HG03103 (cell line): Measurements from ENCODE around the gene FSTL5.

Source experiments
- ATAC-seq: cut with Tn5 transposase; IDR thresholded peaks from one replicate; pipeline ENCODE4 v1.9.1; 2021; ENCODE audit warnings: low read depth; ENCODE audit not compliant: unreplicated experiment

Gene FSTL5

DNA sequence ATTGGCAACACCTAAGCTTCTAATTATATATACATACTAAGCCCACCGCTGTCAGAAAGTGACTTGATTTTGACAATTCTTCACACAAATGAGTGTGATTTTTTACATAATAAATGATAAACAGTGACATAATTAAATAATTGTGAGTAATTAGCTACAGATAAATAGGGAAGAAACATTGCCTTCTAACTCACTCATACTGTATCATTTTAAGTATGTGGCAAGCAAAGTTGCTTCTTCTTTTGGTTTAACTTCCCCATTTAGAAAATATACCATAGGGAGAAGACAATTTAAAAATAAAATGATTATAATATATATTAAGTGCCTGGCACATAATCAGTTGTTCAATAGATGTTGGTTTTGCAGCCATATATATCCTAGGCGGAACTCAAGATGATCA is 644.2 kb downstream of the FSTL5 start:
- no peak for ATAC-seq

DNA sequence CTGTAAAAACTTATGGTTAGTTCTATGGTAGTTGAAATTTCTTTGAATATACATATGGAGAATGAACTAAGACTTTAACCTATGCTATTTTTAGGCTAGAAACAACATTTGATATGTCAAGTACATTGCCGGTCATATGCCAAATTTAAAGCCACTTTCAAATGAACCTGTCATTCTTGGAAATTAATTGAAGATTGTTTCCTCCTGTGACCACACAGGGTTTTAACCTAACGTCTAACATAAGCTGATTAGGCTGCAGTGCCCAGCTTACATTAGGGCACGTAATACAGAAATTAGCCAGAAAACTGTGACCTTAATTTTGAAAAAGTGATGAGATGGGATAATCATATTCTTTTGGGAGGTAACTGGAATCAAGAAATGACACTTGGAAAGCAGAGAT is 645.9 kb downstream of the FSTL5 start:
- no peak for ATAC-seq

DNA sequence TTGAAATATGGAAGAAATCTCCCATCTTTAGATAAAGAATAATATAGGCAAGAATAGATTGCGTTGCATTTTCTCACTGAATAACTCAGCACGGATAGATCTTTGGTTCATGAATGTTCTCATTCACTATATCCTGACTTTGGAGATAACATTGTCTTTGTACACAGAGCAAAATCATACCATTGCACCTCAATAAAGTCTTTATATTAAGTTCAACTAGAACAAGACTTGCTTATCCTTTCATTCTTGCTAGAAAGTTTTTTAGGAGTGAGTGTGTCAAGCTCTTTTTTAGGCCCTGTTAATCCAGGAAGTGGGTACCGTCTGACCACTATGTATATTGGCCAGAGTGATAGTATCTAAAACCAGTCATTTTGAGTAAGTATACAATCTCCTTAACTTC is 658.7 kb downstream of the FSTL5 start:
- ATAC-seq, result no peak

DNA sequence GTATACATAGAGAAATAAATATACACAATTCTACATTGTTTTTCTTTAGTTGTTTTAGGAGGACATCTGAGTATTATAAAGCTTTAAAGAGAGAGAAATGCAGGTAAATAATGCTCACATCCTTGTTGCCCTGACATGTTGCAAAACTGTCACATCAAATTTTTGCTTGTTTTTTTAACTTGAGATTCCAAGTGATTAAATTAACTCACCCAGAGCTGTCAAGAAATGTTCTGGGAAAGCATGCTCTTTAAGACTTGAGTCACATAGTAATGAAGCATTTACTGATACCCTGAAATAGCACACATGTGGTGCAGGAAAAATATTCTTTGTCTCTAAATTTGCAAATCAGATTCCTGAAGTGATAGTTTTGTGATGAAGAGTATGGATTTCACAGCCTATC is 665.6 kb downstream of the FSTL5 start:
- ATAC-seq, result no peak

DNA sequence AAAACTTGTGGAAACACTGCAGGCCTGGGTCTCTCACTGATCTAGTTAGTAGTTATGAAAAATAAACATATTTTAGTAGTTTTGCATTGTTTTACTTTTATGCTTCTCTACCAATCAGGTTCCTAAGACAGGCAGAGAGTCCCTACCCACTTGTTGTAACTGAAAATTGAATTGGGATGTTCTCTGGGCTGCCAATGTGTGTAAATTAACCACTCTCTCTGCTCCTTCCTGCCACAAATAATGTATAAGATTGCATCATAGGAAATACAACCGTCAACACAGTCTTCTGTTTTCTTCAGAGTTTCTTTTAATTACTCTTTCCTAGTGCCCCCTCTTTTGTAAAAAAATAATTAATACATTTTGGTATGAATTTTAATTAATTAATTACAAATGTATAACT is 677.3 kb downstream of the FSTL5 start:
- no peak for ATAC-seq

DNA sequence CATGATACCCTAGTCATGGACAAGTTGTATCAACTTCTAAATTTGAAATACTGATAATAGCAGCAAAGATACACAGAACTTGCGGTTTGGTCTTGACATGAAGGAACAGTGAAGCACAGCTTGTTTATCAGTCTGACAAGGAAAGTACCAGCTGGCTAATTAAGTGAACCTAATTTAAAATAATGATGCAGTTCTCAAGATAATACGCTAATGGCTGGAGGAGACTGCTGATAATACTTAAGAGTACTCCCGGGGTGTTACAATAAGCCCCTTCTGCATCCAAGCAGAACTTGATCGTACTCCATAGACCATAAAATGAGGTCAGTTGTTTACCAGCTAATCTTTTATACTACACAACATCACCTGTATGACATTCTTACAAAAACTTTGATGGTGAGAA is 697.5 kb downstream of the FSTL5 start:
- no peak for ATAC-seq

DNA sequence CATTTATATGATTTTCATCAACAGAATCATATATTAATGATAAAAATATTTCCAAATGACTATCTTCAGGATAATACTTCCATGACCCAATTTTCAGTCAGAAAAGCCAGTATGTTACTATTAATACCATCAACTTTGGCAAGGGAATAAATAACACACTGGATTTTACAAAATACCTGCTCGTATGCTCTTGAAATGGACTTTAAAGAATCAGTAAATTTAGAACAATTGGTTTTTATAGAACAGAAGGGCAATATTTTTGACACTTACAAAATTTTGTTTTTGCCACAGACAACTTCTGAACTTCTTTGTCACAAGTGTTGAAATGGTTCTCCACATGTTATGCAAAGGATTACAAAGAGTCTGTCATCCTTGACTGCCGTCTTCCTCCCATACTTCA is 700.4 kb downstream of the FSTL5 start:
- ATAC-seq, result no peak

DNA sequence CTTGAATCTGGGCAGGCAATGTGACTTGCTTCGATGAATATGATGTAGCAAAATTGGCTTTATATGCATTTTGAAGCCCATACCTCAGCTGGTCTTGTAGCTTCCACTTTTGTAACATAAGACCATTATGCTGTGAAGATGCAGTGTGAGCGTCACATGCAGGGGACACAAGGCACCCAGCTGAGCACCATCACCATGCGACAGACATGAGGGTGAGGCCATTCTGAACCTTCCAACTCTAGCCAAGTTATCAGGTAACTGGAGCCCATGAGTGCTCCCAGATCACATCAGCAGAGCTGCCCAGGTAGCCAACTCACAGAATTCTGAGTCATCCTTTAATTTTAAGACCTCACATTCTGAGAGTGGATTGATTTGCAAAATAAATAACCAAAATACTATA is 705.9 kb downstream of the FSTL5 start:
- no peak for ATAC-seq

DNA sequence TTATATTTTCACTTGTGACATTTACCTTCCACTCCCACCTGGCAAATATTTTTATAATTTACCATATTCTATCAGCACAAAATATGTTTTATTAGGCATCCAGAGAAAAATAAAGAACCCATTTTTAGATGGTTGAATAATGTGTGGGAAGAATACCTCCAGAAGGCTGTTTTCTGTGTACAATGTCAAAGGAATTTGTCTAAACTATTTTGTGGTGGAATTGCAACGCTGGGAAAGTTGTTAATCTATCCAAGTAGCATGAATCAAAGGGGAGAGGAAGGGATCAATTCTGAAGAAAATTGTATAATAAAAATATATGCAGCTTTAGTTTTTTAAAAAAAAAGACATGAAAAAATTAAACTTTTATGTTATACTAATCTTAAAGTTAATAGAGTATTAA is 706.5 kb downstream of the FSTL5 start:
- no peak for ATAC-seq

DNA sequence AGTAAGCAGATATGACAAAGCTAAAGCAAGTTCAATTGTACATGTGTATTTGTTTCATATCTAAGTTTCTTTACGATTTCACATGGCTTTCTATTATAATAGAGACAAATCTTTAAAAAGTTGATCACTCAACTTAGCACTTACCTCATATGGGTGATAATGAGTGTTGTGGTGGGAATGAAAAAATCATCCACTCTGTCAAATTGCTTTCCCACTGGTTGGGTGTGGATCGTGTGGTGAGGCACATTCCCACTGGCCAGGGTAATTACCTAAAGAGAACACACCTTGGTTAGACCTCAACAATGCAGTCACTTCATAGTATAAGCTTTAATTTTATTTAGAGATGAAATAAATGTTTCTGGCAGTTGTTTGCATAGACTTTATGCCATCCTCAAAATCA is 708.9 kb downstream of the FSTL5 start:
- no peak for ATAC-seq

DNA sequence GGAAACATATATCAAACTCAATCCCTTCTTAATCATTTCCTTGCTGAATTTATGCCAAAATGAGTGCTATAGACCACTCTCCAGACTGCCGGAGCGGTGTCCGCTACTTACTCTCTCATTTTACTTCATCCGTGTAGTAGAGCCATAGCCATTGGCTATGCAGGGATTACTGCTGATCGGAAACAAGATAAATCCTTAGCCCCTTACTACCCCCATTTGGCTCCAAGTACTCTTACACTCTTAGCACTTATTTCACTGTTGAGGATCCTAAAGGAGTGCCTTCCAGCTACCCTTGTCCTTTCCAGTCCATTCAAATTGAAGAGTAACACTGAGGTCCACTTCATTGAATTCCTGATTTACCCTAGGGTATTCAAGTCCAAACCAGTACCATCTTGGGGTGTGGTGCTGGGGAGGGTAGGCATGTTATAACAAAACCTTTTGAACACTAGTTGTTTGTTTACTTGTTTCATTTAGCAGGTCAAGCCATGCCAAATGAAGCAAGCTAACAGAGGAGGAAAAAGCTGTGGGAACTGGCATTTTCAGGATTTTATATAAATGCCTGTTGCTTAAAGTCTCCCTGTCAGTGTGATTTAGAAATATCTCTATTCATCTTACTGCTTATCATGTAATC is 715.1 kb downstream of the FSTL5 start:
- ATAC-seq, result no peak

DNA sequence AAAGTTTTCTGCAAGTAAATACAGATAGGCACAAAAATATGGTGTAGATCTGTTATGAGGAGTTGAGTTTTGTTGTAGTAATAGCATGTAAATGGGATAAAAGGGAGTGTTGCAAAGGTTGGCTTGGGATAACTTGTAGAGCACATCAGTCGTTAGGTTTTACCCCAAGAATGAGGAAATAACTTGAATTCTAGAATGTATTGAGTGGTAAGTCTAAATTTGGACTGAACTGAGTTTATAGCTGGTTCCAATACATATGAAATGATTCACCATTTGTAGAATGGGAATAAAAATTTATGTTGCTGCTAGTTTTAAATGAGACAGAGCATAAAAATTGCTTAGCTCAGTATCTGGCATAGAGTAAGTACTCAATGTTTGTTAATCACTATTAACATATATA is 719.2 kb downstream of the FSTL5 start:
- ATAC-seq, result no peak

DNA sequence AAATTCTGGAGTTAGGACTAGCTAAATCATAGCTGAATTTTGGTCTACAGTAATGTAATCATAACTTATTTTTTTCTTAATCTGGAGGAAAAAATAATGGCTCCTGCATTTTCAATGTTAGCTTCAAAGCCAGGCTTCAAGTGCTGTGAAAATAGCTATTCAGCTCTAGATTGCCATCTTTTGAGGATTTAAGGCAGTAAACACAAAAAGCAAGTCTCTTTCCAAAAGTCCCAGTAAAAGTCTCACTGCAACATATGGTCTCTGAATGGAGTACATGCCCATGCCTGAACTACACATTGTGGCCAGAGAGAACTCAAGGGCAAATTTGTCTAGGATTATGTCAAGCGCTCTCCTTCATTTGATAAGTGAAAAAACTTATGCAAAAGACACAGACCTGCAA is 720.9 kb downstream of the FSTL5 start:
- no peak for ATAC-seq

DNA sequence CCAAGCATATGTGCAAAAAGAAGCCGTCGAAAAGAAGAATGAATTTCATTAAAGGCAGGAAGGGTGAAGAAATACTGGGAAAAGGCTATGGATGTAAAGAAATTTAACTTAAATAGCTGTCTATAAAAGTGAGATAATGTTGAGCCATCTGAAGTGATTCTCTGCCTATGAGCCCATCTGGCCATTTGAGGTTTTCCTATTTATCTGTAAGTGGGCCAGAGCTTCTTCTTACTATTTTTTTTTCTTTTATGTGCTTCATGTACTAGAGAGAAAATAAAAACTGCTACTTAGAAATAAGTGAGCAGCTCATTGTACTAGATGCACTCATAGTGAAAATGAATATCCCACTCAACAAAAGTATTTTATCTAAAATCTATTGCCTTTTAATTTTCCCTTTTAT is 725.7 kb downstream of the FSTL5 start:
- no peak for ATAC-seq

DNA sequence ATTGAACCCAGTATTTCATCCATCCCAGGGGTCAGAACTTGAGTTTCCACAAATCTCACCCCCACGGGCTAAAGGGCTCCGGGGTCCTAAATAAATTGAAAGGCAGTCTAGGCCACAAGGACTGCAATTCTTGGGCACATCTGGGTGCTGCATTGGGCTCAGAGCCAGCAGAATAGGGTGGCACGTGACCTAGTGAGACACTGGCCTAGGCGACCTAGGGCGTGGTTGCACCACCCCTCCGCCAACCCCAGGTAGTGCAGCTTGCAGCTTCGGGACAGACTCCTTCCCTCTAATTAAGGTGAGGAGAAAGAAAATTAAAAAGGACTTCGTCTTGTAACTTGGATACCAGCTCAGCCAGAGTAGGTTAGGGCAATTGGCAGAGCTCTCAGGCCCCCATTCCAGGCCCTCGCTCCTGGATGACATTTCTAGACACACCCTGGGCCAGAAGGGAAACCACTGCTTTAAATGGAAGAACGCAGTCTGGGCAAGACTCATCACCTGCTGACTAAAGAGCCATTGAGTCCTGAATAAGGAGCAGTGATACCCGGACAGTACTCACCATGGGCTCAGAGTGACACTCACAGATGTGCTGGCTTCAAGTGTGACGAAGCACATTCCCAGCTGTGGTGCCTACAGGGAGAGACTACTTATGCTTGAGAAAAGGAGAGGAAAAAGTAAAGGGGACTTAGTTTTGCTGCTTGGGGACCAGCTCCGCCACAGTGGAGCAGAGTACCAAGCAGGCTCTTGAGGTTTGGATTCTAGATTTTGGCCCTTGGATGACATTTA is 735.4 kb downstream of the FSTL5 start:
- no peak for ATAC-seq

DNA sequence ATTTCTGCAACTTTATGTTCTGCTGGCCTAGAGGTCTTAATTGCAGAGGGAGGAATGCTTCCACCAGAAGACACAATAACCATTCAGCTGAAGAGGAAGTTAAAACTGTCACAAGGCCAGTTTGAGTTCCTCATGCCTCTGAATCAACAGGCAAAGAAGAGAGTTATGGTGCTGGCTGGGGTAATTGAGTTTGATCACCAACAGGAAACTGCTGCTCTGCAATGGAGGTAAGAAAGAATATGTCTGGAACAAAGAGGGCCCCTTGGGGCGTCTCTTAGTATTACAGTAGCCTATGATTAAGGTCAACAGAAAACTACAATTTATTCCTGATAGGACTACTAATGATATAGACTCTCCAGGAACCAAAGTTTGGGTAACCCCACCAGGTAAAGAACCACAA is 744.0 kb downstream of the FSTL5 start:
- no peak for ATAC-seq

DNA sequence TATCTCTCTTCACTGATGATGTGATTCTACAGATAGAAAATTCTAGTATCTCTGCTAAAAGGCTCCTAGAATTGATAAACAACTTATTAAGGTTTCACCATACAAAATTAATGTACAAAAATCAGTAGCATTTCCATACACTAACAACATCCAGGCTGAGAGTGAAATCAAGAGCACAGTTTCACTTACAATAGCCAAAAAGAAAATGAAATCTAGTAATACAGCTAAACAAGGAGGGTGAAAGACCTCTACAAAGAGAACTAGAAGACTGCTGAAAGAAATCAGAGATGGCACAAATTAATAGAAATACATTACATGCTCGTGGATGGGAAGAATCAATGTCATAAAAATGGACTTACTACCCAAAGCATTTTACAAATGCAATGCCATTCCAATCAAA is 751.9 kb downstream of the FSTL5 start:
- no peak for ATAC-seq

DNA sequence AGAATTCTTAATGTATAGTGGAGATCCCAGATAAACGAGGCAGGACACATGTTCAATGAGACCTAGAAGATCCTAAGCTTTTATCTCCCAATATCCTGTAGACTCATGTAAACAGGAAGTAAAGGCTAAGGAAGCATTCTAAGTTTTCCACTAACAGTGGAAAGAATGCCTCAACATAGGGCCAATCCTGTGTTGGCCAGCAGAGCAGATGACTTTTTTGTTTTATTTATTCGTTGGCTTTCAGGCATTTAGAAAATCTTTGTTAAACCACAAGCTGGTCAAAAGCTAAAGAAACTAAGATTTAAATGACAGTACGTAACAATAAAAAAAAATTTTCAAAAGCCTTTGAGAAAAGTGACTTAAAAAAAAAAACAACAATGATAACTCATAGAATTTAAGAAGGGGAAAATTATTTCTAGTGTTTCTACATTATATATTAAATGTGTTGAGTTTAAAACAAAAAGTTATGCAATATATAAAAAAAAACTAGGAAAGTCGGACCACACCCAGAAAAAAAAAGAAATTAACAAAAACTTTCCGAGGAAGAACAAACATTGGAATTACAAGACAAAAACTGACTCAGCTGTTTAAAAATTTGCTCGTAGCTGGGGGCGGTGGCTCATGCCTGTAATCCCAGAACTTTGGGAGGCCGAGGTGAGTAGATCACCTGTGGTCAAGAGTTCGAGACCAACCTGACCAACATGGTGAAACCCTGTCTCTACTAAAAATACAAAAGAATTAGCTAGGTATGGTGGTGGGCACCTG is 759.3 kb downstream of the FSTL5 start:
- ATAC-seq, result no peak

DNA sequence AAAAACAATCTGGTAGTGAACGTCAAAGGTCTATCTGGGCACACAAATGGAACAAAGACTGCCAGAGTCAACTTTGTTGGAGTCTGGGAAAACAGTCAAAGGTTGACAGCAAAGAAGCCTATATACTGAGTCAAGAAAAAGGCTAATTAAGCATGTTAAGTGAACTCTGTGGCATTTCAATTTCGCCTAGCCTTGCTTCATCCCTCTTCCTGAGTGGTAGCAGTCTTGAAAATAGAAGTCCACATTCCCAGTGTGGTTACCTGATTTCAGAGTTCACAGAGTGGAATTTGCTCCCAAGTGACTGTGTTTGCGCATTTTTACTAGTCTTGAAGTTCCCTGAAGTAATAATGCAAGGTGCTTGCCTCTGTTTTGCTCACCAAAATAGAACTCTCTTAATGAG is 760.0 kb downstream of the FSTL5 start:
- no peak for ATAC-seq

DNA sequence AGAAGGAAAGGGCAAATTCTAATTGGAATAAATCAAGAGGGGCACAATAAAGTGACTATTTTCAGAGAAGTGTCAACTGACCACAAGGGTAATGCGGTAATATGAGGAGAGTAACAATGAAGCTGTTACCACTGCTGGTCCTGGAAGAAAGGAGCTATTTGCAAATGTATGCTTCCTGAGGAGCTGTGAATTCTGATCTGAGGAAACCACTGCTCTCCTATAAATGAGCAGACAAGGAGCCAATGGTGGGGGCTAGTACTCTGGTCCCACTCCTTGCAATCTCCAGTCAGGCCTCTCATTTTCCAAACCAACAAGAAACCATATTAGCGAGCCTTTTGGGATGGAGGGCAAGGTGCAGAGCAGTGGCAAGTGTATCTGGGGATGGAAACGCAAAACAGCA is 770.2 kb downstream of the FSTL5 start:
- ATAC-seq, result no peak

DNA sequence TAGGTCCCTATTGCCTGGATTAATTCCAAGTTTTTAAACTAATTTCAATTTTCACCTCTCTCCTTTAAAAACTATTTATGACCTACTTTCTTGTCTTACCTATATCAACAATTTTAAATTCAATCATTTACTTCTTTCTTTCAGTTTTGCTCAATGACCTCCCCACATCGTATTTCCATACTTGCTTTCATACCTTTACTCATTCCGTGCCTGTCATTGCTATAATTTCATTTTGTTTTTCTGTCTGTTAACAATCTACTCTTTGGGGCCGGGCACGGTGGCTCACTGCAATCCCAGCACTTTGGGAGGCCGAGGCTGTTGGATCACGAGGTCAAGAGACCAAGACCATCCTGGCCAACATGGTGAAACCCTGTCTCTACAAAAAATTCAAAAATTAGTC is 781.1 kb downstream of the FSTL5 start:
- no peak for ATAC-seq

DNA sequence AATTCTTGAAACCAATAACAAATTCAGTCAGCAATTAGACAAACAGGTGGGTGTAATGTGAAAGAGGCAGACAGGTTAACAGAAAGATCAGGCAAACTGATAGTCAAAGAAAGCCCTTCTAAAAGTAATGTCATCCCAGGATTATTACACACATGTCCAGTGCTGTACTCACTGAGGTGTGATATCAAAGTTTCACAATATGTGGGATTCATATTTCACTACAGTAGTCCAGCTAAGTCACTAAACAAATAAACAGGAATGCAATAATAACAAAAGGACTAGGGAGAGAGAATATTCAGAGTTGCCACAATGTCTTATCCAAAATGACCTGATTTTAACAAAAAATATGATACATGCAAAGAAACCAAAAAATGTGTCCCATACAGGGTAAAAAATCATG is 787.5 kb downstream of the FSTL5 start:
- no peak for ATAC-seq
